A673 (cell line): ENCODE measurements around the gene ETFA. TPM values are rescaled to one million over a fixed set of nuclear protein-coding genes. Genes with fewer than 3 reads are reported as not detected.
A peak's percentile ranks its signal among the peaks of the same experiment; 100 is the strongest.

Source experiments
- BruUV-seq: library from RNA; stranded (reverse); fragments of 400-500 nt; replicated peaks from 2 replicates; lab custom pipeline; 2021; lab: Mats Ljungman, UMichigan
- CTCF ChIA-PET: fragments of 300-600 bp; sonication (Branson Sonifier 250); formaldehyde crosslinking; loops from one replicate; lab custom pipeline; 2022; ENCODE audit warnings: antibody characterized with exemption; lab: Charles Lee
- POLR2A ChIA-PET: fragments of 300-600 bp; sonication (Branson Sonifier 250); formaldehyde crosslinking; loops from one replicate; lab custom pipeline; 2022; ENCODE audit warnings: antibody characterized with exemption; ENCODE audit not compliant: low non-redundant PET; lab: Charles Lee
- DNase-seq: peaks from one replicate; pipeline ENCODE4 v3.0.0-alpha.2; 2015; ENCODE audit warnings: low spot score
- H3K27ac ChIP-seq: fragments of 200-600 bp; sonication (generic); 2 replicates; pipeline ENCODE4 v1.5.1; 2016; ENCODE audit warnings: mixed run types, low read depth, mild to moderate bottlenecking, mixed read lengths, antibody characterized with exemption, low read length; ENCODE audit not compliant: poor library complexity, severe bottlenecking
- H3K27me3 ChIP-seq: fragments of 200-600 bp; sonication (generic); replicated peaks from 2 replicates; pipeline ENCODE4 v1.6.1; 2017; ENCODE audit warnings: mixed run types, low read depth, mild to moderate bottlenecking, mixed read lengths, antibody characterized with exemption, low read length; ENCODE audit not compliant: insufficient read depth, poor library complexity
- H3K36me3 ChIP-seq: fragments of 200-600 bp; sonication (generic); 2 replicates; pipeline ENCODE4 v1.6.1; 2016; ENCODE audit warnings: mixed run types, mild to moderate bottlenecking, mixed read lengths, antibody characterized with exemption, low read length; ENCODE audit not compliant: insufficient read depth, poor library complexity, severe bottlenecking
- H3K4me1 ChIP-seq: fragments of 200-600 bp; sonication (generic); 2 replicates; pipeline ENCODE4 v1.6.1; 2017; ENCODE audit warnings: mixed run types, mild to moderate bottlenecking, mixed read lengths, antibody characterized with exemption, low read length; ENCODE audit not compliant: insufficient read depth, poor library complexity, severe bottlenecking
- H3K4me3 ChIP-seq: fragments of 200-600 bp; sonication (generic); 2 replicates; pipeline ENCODE4 v1.5.1; 2016; ENCODE audit warnings: low read depth, mixed run types, mild to moderate bottlenecking, mixed read lengths, low read length; ENCODE audit not compliant: poor library complexity, severe bottlenecking
- H3K9me3 ChIP-seq: fragments of 200-600 bp; sonication (generic); 2 replicates; pipeline ENCODE4 v1.6.1; 2016; ENCODE audit warnings: mixed run types, low read depth, mild to moderate bottlenecking, mixed read lengths, antibody characterized with exemption, low read length; ENCODE audit not compliant: poor library complexity, severe bottlenecking
- EZH2 ChIP-seq: fragments of 200-600 bp; sonication (generic); IDR thresholded peaks from 2 replicates; pipeline ENCODE4 v1.6.1; 2017; ENCODE audit warnings: borderline replicate concordance, low read depth, mild to moderate bottlenecking, mixed read lengths, antibody characterized with exemption, low read length; ENCODE audit not compliant: poor library complexity, severe bottlenecking
- intact Hi-C: fragments of 100-400 bp; cut with micrococcal nuclease; formaldehyde crosslinking; loops from one replicate; pipeline ENCODE4 v1.10.0; 2022; ENCODE audit not compliant: unreplicated experiment
- total RNA-seq: library from RNA; stranded (reverse); gene quantifications from 2 replicates; pipeline ENCODE4 v1.2.3, GENCODE V29; 2021
- TF ChIP-seq, protein P1 (sequence below): fragments of 300-800, 200-600 bp; sonication (generic); conservative IDR thresholded peaks from 2 replicates; pipeline ENCODE4 v1.5.1; 2017; ENCODE audit warnings: low read depth, mild to moderate bottlenecking, antibody characterized with exemption, low read length, moderate library complexity, mixed read lengths

The ETFA gene
- total RNA-seq, 1 experiment from 2014 or later: 133 TPM

DNA sequence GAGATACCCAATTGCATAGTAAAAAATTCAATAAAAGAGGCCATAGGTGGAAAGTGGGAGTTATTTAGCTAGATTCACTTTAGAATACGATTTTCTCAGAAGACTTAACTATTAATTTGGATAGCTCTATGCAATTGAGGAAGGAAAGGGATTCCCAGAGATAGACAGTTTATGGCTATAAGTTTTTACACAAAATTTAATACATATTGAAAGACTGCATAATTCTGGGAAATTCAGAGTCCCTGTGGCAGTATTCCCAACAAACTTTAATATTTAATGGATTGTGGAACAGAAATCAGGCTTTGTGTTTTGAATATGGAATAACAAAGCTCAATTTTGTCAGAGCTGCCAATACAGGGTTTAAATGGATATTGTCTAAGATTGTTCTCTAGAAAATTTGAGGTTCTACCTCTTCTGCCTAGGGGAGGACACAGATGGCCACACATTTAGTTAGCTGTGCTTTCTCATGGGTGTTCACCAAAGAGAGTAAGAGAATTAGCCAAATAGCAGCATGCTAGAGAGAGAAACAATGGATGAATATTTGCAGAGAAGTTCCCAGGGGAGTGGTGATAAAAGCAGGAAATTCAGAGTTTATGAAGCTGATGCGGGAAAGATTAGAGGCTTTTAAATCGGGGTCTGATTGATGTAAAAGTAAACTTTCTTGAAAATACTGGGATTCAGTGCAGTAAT lies 33.8 kb upstream of the ETFA start:
- no peaks in the 10 kb centered on the region for H3K36me3 ChIP-seq
- DNase-seq: no peak
- no peaks in the 10 kb centered on the region for H3K9me3 ChIP-seq
- intact Hi-C loops: no loop called here
- no TSS peak for BruUV-seq
- no peak overlapping the region for H3K27ac ChIP-seq
- peaks cover 86% of the 10 kb centered on the region for H3K27me3 ChIP-seq
- TF ChIP-seq, protein P1, sequence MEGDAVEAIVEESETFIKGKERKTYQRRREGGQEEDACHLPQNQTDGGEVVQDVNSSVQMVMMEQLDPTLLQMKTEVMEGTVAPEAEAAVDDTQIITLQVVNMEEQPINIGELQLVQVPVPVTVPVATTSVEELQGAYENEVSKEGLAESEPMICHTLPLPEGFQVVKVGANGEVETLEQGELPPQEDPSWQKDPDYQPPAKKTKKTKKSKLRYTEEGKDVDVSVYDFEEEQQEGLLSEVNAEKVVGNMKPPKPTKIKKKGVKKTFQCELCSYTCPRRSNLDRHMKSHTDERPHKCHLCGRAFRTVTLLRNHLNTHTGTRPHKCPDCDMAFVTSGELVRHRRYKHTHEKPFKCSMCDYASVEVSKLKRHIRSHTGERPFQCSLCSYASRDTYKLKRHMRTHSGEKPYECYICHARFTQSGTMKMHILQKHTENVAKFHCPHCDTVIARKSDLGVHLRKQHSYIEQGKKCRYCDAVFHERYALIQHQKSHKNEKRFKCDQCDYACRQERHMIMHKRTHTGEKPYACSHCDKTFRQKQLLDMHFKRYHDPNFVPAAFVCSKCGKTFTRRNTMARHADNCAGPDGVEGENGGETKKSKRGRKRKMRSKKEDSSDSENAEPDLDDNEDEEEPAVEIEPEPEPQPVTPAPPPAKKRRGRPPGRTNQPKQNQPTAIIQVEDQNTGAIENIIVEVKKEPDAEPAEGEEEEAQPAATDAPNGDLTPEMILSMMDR: no peak
- TF ChIP-seq EZH2: peak; percentile 37
- ChIA-PET CTCF (no interaction called here), POLR2A (no interaction called here)
- H3K4me1 ChIP-seq: peaks cover 33% of the 10 kb centered on the region
- H3K4me3 ChIP-seq: no peak overlapping the region

DNA sequence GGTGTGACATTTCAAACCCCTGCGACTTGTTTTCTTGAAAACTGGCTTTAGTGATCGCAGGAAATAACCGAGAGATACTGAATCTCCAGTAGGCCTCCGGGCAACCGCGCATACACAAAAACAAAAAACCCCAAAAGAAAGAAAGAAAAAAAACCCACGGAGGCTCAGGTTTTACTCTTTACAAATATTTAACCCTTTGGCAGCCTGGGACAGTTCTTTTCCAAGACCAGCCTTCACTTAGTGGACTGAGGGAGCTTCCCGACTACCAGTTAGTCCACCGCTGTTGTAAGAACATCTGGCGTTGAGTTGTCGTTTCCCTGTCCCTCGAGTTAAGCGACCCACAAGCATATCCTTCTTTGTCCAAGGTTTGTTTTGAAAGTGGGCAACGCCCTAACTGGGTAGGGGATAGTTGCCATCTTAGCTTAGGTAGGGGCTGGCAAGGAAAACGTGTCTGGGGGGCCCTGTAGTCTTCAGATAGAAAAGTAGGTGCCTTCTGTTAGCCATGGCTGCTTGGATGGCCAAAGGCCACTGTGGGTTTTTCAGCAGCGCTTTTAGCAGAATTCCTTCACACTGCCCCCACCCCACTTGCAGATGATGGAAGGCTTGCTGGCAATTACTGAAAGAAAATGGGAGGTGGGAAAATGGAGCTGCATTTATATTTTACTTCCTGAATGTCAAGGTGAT lies 32.2 kb upstream of the ETFA start:
- POLR2A ChIA-PET: no interaction called here
- intact Hi-C loops: no loop called here
- no TSS peak for BruUV-seq

DNA sequence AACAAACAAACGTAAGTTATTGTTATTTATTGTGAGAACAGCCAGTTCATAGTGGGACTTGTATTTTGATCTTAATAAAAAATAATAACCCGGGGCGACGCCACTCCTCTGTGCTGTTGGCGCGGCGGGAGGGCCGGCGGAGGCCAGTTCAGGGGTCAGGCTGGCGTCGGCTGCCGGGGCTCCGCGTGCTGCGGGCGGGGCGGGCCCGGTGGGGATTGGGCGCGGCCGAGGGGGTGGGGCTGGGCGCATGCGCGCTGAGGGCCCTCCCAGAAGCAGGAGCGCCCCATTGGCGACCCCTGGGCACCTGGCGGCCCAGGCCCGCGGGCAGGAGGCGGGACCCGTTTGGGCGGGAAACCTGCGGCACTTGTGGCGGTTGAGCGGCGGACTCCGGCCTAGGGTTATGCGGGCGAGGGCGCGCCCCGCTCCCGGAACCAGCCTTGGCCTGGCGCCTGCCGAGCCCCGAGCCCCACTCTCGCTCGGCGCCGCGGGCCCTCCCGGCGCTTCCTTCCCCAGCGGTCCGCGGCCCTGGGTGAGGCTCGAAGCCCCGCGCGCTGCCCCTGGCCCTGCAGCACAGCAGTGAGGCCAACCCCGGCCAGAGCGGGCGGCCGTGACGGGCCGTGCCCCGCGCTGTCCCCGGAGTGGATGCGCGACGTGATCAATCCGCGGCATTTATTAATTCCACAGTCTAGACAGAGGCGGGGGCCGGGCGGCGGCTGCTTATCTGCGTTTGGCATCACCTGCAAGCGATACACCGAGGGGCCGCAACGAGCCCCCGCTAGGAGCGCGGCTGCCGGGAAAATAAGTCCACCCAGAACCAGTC lies 31.3 kb upstream of the ETFA start:
- intact Hi-C loops: no loop called here
- peaks cover 97% of the 10 kb centered on the region for H3K27me3 ChIP-seq
- CTCF ChIA-PET: no interaction called here

More for the DNA sequence above, 32.2 kb upstream of the ETFA start:
- TF ChIP-seq, protein P1: no peak
- no peak for TF ChIP-seq EZH2
- H3K27ac ChIP-seq: no peak overlapping the region
- H3K4me1 ChIP-seq: peaks cover 34% of the 10 kb centered on the region
- H3K4me3 ChIP-seq: no peak overlapping the region
- no peak for DNase-seq
- H3K27me3 ChIP-seq: peaks cover 100% of the 10 kb centered on the region
- CTCF ChIA-PET: no interaction called here
- no peaks in the 10 kb centered on the region for H3K9me3 ChIP-seq
- no peaks in the 10 kb centered on the region for H3K36me3 ChIP-seq

More for the DNA sequence above, 31.3 kb upstream of the ETFA start:
- Histone ChIP-seq H3K36me3 (no peaks in the 10 kb centered on the region), H3K4me1 (peaks cover 38% of the 10 kb centered on the region), H3K27ac (no peak overlapping the region), H3K9me3 (no peaks in the 10 kb centered on the region), H3K4me3 (no peak overlapping the region)
- DNase-seq: no peak
- TF ChIP-seq, protein P1: no peak
- peak; percentile 41 for TF ChIP-seq EZH2
- no TSS peak for BruUV-seq
- POLR2A ChIA-PET: no interaction called here
